Stomach (tissue), 4 donors: Measurements from ENCODE around the gene KMT2E.

ENCODE experiments used
- POLR2A ChIP-seq, 4 donors: fragments of 450-650 bp; IDR thresholded peaks; one replicate each; pipeline ENCODE4 v1.6.1; 2016; ENCODE audit warnings: antibody characterized with exemption in 4 of 4, control low read depth in 2 of 4, mild to moderate bottlenecking in 1 of 4, moderate library complexity in 1 of 4
- TF ChIP-seq, protein P1 (sequence below), 7 experiments: fragments of 450-650 bp in 4 of 7; fragments of 200-600 bp in 3 of 7; sonication (generic) in 3 of 7; IDR thresholded peaks; one replicate each; pipeline ENCODE4 v1.5.1; 2016 to 2019; ENCODE audit warnings: antibody characterized with exemption in 7 of 7, control low read depth in 2 of 7, mild to moderate bottlenecking in 1 of 7

DNA sequence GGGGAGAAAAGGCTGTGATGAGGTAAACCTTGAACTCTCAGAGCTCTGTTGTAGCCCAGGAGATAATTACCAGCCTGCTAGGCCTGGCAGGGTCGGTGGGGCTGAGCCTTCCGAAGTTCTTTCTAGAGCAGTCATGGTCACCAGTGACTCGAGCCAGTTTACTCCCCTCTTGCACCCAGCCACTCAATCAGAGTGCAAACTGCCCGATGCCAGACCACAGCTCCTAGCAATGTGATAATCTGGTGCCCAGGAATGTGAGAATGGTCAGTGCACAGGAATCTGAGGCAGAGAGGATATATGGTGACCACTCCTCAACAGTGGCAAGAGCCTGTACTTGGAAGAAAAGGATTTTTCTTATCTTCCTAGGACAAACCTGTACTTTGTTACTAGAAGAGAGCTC, 46.4 kb upstream of the KMT2E start:
- TF ChIP-seq, protein P1, sequence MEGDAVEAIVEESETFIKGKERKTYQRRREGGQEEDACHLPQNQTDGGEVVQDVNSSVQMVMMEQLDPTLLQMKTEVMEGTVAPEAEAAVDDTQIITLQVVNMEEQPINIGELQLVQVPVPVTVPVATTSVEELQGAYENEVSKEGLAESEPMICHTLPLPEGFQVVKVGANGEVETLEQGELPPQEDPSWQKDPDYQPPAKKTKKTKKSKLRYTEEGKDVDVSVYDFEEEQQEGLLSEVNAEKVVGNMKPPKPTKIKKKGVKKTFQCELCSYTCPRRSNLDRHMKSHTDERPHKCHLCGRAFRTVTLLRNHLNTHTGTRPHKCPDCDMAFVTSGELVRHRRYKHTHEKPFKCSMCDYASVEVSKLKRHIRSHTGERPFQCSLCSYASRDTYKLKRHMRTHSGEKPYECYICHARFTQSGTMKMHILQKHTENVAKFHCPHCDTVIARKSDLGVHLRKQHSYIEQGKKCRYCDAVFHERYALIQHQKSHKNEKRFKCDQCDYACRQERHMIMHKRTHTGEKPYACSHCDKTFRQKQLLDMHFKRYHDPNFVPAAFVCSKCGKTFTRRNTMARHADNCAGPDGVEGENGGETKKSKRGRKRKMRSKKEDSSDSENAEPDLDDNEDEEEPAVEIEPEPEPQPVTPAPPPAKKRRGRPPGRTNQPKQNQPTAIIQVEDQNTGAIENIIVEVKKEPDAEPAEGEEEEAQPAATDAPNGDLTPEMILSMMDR (IDR thresholded peaks at IDR 0.05), result no peak
- TF ChIP-seq POLR2A (IDR thresholded peaks at IDR 0.05), result no peak
